Right lobe of liver (tissue), 4 donors: ENCODE measurements around the gene RRP15.

Source experiments
- POLR2A ChIP-seq: fragments of 450-650 bp; IDR thresholded peaks from one replicate; pipeline ENCODE4 v1.6.1; 2017; ENCODE audit warnings: antibody characterized with exemption, mild to moderate bottlenecking
- TF ChIP-seq, protein P1 (sequence below), 4 donors: fragments of 200-600 bp in 3 of 4; fragments of 450-650 bp in 1 of 4; IDR thresholded peaks; one replicate each; pipeline versions ENCODE4 v1.5.1 to v1.8.0; 2016 to 2022; ENCODE audit warnings: antibody characterized with exemption in 4 of 4, mild to moderate bottlenecking in 2 of 4
- donor health status: DM: no; HTN: no; CAD: no.
- donor health status: DM: no; HTN: no; CAD: no.
- donor health status: DM: no; HTN: yes; CAD: no.

GRCh38 chr1:218380125-218380977 is 95.3 kb downstream of the RRP15 start:
- TF ChIP-seq POLR2A = no peak
- TF ChIP-seq, protein P1, sequence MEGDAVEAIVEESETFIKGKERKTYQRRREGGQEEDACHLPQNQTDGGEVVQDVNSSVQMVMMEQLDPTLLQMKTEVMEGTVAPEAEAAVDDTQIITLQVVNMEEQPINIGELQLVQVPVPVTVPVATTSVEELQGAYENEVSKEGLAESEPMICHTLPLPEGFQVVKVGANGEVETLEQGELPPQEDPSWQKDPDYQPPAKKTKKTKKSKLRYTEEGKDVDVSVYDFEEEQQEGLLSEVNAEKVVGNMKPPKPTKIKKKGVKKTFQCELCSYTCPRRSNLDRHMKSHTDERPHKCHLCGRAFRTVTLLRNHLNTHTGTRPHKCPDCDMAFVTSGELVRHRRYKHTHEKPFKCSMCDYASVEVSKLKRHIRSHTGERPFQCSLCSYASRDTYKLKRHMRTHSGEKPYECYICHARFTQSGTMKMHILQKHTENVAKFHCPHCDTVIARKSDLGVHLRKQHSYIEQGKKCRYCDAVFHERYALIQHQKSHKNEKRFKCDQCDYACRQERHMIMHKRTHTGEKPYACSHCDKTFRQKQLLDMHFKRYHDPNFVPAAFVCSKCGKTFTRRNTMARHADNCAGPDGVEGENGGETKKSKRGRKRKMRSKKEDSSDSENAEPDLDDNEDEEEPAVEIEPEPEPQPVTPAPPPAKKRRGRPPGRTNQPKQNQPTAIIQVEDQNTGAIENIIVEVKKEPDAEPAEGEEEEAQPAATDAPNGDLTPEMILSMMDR (IDR thresholded peaks at IDR 0.05) = no peak
